ENCODE measurements around the gene RANGRF. TPM values are rescaled to one million over a fixed set of nuclear protein-coding genes. Genes with fewer than 3 reads are reported as not detected.

Gene RANGRF
- total RNA-seq, 4 donors from 2014 or later = 7.8 to 15.4 (median 12.6) TPM

GRCh38 chr17:8300226-8300625 is 11.8 kb downstream of the RANGRF start:
- TF ChIP-seq POLR2A (IDR thresholded peaks at IDR 0.05) = no peak
- TF ChIP-seq, protein P1, sequence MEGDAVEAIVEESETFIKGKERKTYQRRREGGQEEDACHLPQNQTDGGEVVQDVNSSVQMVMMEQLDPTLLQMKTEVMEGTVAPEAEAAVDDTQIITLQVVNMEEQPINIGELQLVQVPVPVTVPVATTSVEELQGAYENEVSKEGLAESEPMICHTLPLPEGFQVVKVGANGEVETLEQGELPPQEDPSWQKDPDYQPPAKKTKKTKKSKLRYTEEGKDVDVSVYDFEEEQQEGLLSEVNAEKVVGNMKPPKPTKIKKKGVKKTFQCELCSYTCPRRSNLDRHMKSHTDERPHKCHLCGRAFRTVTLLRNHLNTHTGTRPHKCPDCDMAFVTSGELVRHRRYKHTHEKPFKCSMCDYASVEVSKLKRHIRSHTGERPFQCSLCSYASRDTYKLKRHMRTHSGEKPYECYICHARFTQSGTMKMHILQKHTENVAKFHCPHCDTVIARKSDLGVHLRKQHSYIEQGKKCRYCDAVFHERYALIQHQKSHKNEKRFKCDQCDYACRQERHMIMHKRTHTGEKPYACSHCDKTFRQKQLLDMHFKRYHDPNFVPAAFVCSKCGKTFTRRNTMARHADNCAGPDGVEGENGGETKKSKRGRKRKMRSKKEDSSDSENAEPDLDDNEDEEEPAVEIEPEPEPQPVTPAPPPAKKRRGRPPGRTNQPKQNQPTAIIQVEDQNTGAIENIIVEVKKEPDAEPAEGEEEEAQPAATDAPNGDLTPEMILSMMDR (IDR thresholded peaks at IDR 0.05) = no peak
- H3K4me3 ChIP-seq = no peak overlapping the region

GRCh38 chr17:8300627-8301242 is 12.3 kb downstream of the RANGRF start:
- Histone ChIP-seq H3K4me1 (peaks cover 0 to 8% (median 0%) of the 10 kb centered on the region in 3 donors), H3K27ac (no peak overlapping the region), H3K4me3 (no peak overlapping the region), H3K27me3 (no peaks in the 10 kb centered on the region), H3K9me3 (no peaks in the 10 kb centered on the region), H3K36me3 (no peaks in the 10 kb centered on the region)
- no peak for TF ChIP-seq POLR2A (IDR thresholded peaks at IDR 0.05)
- TF ChIP-seq, protein P1 (IDR thresholded peaks at IDR 0.05) = peak; percentile 79 to 86 (median 82)
- intact Hi-C loops (cut with DNase I) = no loop called here
- 0 to 24% methylated on average over 3 to 6 of the region's 8 CpGs for WGBS, 2 donors
- DNase-seq = no peak

More at GRCh38 chr17:8300226-8300625, 11.8 kb downstream of the RANGRF start:
- DNase-seq = no peak
- intact Hi-C loops (cut with DNase I) = no loop called here
- Histone ChIP-seq H3K36me3 (no peaks in the 10 kb centered on the region), H3K27me3 (no peaks in the 10 kb centered on the region), H3K9me3 (no peaks in the 10 kb centered on the region), H3K4me1 (peaks cover 0 to 10% (median 0%) of the 10 kb centered on the region in 3 donors), H3K27ac (no peak overlapping the region)
- WGBS, 2 donors = 55 to 58% methylated on average over 3 of the region's 3 CpGs

DNA sequence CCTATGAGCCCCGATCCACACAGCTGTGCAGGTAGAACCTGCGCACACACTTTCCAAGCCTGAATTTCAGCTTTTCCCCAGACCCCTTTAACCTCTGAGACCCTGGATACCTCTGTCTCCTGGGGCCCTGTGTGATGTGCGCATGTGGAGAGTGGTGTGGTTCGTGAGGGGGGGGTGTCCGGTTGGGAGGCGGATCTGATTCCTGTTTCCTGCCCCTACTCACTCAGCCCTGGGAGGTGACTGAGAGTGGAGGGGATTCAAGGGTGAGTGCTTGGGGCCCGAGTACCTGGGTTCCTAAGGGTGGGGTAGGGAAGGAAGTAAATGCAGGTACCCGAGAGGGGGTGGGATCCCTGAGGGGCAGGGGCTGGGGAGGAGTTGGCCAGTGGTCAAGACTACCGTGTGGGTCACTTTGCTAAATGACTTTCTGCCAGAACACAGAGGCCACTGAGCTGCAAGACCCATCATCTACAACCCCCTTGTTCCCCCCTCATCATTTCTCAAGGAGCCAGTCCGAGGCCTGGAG is 22.2 kb downstream of the RANGRF start:
- TF ChIP-seq, protein P1 (IDR thresholded peaks at IDR 0.05) = no peak
- TF ChIP-seq POLR2A (IDR thresholded peaks at IDR 0.05) = no peak
- H3K9me3 ChIP-seq = no peaks in the 10 kb centered on the region
- H3K4me1 ChIP-seq = peaks cover 8 to 20% (median 8%) of the 10 kb centered on the region in 3 donors
- H3K36me3 ChIP-seq = no peaks in the 10 kb centered on the region
- H3K27me3 ChIP-seq = peaks cover 0 to 55% (median 3%) of the 10 kb centered on the region in 4 donors
- DNase-seq = no peak
- intact Hi-C loops (cut with DNase I) = no loop called here
- WGBS, 2 donors = 52 to 56% methylated on average over 6 to 10 of the region's 10 CpGs
- peak overlapping the region; percentile 3 to 54 (median 31) for H3K4me3 ChIP-seq
- peak overlapping the region; percentile 39 to 79 (median 64) for H3K27ac ChIP-seq

DNA sequence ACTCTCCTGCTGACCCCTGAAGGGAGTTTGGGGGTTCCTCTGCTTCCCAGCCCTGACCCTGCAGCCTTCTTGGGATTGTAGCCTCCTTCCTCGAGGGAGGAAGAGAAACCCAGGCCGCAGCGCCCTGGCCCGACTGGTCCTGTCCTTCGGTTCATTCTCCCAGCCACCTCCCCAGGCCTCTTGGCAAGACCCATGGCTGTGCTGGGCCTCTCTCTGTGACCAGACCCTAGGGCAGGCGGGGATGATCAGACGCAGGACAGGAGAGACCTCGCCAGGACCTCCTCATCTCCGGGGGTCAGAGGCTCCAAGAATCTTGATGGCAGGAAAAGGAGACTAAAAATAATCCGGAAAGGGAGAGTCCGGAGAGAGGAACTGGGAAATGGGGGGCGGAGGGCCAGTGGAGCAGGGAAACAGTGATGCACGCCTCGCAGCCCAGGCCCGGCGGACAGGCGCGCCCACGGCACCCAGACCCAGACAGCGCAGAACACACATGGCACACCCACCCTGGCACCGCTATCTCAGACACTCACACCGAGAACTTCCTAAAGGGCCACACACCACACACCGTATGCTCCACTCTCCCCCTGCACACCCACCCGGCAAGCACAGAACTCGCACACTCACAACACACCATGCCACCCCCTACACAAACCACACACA is 22.8 kb downstream of the RANGRF start:
- H3K4me3 ChIP-seq = peak overlapping the region in 3 of 4 donors; percentile 27 to 54 (median 35)
- H3K9me3 ChIP-seq = no peaks in the 10 kb centered on the region
- H3K27ac ChIP-seq = peak overlapping the region; percentile 15 to 79 (median 64)
- 85 to 88% methylated on average over 12 to 22 of the region's 25 CpGs for WGBS, 2 donors
- H3K36me3 ChIP-seq = no peaks in the 10 kb centered on the region
- peaks cover 0 to 61% (median 3%) of the 10 kb centered on the region in 4 donors for H3K27me3 ChIP-seq
- no peak for DNase-seq
- H3K4me1 ChIP-seq = peaks cover 8 to 23% (median 9%) of the 10 kb centered on the region in 3 donors
- intact Hi-C loops (cut with DNase I) = no loop called here
- no peak for TF ChIP-seq POLR2A (IDR thresholded peaks at IDR 0.05)
- TF ChIP-seq, protein P1 (IDR thresholded peaks at IDR 0.05) = no peak

- Histone ChIP-seq H3K27ac (no peak overlapping the region), H3K9me3 (no peaks in the 10 kb centered on the region), H3K36me3 (no peaks in the 10 kb centered on the region), H3K27me3 (peaks cover 0 to 70% (median 3%) of the 10 kb centered on the region in 4 donors), H3K4me1 (peaks cover 8 to 23% (median 9%) of the 10 kb centered on the region in 3 donors), H3K4me3 (peak overlapping the region in 1 of 4 donors; percentile 54)
- TF ChIP-seq, protein P1 (IDR thresholded peaks at IDR 0.05) = no peak
- no peak for TF ChIP-seq POLR2A (IDR thresholded peaks at IDR 0.05)
- DNase-seq = no peak
- WGBS, 2 donors = 52 to 54% methylated on average over 4 to 7 of the region's 13 CpGs
- intact Hi-C loops (cut with DNase I) = no loop called here
Observed at GRCh38 chr17:8312251-8312650, 23.8 kb downstream of the RANGRF start.

All from esophagus squamous epithelium (tissue), 5 donors.